Fibroblast of skin of scalp (primary cell): ENCODE measurements around the gene SLBP.
"Not testable (repeated sequence)": the region's sequence is repeated elsewhere in the genome, so short reads cannot be mapped to it uniquely, and the experiment has no call there.

Experiments
- DNase-seq: peaks from one replicate; pipeline ENCODE4 v3.0.0-alpha.2; 2013

Gene SLBP

GRCh38 chr4:1708581-1708980 lies 3.5 kb downstream of the SLBP start:
- DNase-seq: no peak

- no peak for DNase-seq
Measured at GRCh38 chr4:1706358-1706757, 5.8 kb downstream of the SLBP start.

- DNase-seq: no peak
Measured at GRCh38 chr4:1705732-1706131, 6.4 kb downstream of the SLBP start.

DNA sequence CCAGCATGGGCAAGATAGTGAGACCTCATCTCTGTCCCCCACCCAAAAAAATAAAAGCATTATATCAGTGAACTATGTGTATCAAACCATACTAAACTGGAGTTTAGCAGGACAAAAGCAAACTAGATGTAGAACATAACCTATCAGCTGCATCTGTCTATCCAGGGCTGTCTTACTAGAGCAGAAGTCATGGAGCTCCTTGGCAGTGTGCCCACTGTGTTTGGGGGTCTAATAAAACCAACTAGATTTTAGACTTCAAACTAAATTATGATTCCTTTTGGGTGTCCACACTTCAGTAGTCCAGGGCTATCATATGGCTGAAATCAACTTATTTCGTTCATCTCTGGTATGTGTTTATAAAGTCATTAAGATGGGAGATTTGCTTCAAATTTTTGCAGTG lies 8.3 kb downstream of the SLBP start:
- DNase-seq: no peak

GRCh38 chr4:1701671-1702070 lies 10.4 kb downstream of the SLBP start:
- not testable (repeated sequence) for DNase-seq

- DNase-seq: no peak
Measured at GRCh38 chr4:1695913-1696312, 16.2 kb downstream of the SLBP start.

DNA sequence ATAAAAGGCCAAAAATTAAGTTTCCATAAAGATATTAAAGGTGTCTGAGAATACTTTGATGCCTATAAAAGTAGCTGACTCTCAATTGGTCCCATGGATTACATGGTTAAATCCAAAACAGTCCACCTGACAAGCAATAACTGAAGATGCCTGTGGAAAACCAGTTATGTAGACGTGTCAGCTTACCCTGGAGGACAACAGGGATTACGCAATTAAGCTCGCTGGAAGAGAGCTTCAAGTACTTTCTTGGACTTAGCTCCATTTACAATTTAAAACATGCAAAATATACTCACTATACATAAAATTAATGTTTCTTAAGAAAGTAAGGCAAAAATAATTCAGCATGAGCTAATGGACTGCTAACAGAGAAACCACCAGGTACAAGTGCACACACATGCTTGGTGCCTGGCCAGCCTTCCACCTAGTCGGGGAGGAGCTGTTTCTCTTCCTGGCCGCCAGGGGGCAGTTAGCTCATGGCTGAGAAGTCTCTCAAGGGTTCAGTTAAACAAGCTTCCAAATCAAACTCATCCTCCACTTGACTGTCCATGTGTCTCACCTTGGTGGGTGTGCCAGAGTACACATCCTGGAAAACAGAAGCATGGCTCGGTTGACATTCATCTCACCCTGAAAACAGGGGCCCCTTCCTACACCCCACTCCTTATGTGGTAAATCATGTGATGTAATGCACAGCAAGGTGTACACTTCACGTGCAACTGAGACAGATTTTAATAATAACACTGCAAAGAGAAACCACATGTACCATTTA lies 18.8 kb downstream of the SLBP start:
- DNase-seq: peak; percentile 70

DNA sequence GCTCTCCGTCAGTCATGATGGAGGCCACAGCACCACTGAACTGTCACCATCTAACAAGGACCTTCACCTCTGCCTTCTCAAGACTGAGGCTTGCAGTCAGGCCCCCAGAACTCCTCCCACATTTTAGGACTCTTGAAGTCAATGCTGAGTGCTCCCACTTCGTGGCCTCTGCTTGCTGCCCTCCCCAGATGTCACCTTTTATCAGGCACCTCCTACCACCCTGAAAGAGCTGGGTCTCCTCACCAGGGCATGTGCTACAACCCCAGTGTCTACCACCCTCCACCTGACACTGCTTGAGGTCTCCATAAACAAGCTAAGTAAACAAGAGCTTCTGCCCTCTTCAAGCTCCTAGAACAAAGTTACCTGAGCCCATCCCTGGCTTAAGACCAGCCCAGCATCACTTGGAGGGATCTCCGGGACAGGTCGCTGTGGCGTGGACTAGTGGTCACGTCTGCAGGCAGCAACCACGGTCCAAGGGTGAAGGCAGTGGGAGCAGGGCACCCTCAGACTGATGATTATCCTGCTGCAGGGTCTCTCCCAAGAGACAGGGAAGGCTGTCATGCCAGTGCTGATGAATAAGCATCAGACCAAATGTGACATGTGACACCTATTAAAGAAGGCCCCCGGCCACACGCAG lies 20.3 kb downstream of the SLBP start:
- DNase-seq: no peak

DNA sequence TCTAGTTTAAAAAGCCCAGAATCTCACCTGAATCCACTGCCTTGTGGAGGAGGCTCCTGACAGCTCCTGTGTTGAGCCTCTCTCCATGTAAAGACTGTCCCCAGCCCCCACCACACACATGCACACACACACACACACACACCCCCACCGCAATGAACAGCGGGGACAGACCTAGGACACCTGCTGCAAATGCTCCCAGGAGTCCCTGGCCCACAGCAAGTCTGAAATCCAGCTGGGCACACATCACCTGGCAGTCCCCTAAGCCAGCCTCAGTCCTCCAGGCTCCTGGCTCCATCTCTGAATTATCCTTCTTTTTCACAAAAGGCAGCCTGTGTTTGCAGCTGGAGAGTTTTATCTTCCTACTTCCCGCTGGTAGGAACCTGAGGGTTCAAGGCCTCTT lies 21.4 kb downstream of the SLBP start:
- DNase-seq: no peak

DNA sequence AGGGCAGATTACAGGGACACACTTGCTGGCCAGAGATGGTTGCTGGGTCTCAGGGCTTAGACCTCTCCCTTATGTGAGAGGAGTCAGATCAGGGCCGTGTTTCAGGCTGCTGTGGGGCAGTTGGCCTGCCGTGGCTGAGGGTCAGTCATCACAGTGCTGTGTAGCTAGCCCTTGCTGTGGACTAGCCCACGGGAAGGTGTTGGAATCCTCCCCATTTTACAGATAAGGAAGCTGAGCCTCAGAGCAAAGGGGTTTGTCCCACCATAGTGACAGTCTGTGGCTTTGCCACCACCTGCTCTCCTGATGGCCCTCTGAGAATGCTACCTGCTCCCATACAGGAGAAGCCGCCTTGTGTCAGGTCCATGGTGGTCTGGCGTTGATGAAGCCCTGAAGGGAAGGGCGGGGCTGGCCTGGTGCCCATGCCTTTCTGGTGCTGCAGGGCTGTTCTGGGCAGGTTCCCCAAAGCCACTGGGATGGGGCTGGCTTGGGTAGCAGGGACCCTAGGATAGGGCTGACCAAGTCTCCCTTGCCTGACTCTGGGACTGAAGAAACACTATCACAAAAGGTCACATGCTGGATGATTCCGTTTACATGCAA lies 25.6 kb downstream of the SLBP start:
- no peak for DNase-seq

- DNase-seq: no peak
Measured at GRCh38 chr4:1685235-1686150, 26.6 kb downstream of the SLBP start.

DNA sequence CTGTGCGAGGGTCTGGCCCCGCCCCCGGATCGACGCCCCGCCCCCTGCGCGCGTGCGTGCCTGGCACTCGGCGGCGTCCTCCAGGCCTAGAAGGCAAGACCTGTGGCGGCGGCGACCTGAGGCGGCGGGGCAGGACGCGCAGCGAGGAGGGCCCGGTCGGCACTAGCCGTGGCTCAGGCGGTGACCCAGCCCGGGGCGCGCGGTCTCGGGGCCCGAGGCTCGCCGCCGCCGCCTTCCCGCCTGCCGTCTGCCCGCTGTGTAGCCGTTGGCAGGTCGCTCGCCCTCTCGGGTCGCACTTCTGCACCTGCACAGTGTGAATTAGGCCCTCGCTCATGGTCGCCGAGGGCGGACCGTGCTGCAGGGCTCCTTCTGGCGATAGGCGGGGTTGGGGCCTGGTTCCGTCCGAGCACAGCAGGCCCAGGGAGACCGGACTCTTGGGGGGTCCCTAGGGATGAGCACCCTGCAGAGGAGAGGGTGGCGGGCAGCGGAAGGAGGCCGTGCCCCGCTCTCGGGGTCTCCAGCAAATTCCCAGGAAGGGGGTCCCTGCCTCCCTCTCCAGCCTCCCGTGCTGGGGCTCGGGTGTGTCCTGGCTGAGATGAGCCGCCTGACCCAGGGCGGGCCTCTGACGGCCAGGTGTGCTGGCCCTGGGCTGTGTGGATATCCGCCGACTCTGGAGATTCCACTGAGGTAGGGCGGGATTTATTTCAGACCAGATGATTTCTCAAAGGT lies 27.4 kb downstream of the SLBP start:
- no peak for DNase-seq

GRCh38 chr4:1683736-1684505 lies 28.2 kb downstream of the SLBP start, which contains the start of gene FAM53A:
Gene FAM53A (minus strand): TSS chr4:1684313. CDS start chr4:1668741, 15,572 bp downstream.
- DNase-seq: peak; percentile 90

GRCh38 chr4:1683261-1683735 lies 28.8 kb downstream of the SLBP start:
- peak; percentile 86 for DNase-seq

GRCh38 chr4:1682860-1683259 lies 29.3 kb downstream of the SLBP start:
- DNase-seq: no peak

DNA sequence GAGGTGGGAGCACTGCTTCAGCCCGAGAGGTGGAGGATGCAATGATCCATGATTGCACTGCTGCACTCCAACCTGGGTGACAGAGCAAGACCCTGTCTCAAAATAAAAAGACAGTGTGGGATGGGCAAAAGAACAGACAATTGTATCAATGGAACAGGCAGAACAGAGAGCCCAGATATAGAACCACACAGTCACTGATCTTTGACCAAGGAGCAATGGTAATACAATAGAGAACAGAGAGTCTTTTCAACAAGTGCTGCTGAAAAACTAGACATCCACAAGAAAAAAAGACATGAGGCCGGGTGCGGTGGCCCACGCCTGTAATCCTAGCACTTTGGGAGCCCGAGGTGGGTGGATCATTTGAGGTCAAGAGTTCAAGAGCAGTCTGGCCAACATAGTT lies 33.9 kb downstream of the SLBP start:
- DNase-seq: no peak

GRCh38 chr4:1676605-1677525 lies 35.3 kb downstream of the SLBP start:
- DNase-seq: no peak

DNA sequence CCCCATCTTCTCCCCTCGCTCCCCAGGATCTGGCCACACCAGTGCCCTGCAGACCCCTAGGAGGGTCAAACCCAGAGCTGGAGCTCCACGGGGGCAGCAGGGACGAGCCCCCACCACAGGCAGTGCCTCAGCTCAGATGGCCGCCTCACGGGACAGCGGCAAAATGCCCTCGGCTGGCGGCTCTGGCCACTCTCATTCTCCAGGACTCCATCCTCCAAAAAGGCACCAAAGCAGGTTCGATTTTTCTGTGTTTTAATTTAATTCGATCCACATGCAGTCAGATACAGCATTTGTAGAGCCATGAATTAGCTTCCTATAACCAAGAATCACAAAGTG lies 36.3 kb downstream of the SLBP start:
- no peak for DNase-seq

DNA sequence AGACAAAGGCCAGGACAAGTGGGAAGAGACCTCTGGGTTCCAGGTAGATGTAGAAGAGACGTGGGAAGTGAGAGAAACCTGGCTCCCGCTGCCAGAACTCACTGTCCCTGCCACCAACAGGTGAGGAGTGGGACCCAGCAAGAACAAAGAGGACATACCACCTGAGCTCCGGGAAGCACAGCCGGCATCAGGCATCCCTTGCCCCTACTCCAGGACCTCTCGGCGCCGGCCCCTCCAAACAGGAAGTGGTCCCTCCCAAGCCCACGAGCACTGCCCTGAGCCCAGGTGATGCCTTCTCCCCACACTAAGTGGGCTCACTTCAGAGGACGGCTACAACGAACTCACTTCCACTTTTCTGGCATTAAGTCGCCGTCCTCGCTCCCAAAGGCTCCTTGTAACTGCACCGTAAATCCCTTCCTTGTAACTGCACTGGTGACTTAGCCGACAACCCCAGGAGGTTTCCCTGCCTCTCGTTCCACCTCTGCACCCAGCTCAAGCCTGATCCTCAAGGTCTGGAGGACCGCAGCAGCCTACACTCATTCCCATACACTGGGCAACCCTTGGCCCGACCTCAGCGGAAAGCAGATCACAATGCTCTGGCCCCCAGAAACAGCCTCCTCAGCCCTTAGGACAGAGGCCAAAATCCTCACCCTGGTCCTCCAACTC lies 36.9 kb downstream of the SLBP start:
- no peak for DNase-seq

DNA sequence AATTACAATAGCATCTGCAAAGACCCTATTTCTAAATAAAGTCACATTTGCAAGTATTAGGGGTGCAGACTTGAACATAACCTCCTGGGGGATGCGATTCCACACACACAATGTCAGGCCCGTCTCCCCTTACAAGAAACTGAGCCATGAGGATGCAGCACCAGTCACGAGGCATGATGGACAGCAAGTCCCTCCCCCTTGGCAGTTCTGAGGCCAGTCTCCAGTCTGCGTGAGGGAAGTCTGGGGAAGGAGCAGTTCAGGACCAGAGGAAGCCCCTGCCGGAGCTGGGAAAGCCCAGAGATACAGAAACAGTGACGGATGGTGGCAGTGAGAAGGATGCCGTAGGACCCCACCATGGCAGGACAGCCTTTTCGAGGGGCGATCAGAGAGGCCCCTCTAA lies 37.4 kb downstream of the SLBP start:
- no peak for DNase-seq
